Measurements from ENCODE around the gene PPARD. TPM values are rescaled to one million over a fixed set of nuclear protein-coding genes. Genes with fewer than 3 reads are reported as not detected.

PPARD gene
- total RNA-seq, 1 donor from 2014 or later: 27.0 TPM

GRCh38 chr6:35475573-35475972 is 133.2 kb downstream of the PPARD start:
- Mint-ChIP-seq H3K4me3 (ENCODE audit: unreplicated experiment) (no peak overlapping the region), H3K36me3 (ENCODE audit: low read depth) (peaks cover 13% of the 10 kb centered on the region), H3K27me3 (ENCODE audit: low read depth) (no peaks in the 10 kb centered on the region), H3K4me1 (ENCODE audit: low read depth) (peaks cover 19% of the 10 kb centered on the region), H3K9me3 (ENCODE audit: low read depth) (no peaks in the 10 kb centered on the region), H3K27ac (ENCODE audit: unreplicated experiment) (no peak overlapping the region)
- DNase-seq (ENCODE audit: low spot score): no peak
- TF ChIP-seq CTCF (IDR thresholded peaks at IDR 0.05): no peak

DNA sequence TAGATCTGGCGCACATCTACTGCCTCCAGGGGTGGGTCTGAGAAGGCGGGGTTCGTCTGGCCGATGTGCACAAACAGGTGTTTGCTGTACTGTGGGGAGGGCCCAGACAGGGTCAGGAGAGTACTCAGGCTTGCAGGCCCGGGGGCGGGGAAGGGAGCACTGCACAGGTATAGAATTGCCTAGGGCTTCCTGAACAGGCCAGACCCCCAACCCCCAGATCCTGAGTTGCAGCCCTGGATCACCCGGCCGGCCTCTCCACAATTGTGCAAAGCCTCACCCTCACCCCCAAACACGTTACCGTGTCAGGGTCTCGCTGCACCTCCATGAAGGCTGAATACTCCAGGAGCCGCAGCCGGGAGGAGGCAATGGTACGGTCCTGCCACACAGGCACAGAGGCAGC is 133.6 kb downstream of the PPARD start:
- Mint-ChIP-seq H3K27me3 (ENCODE audit: low read depth) (no peaks in the 10 kb centered on the region), H3K4me3 (ENCODE audit: unreplicated experiment) (no peak overlapping the region), H3K27ac (ENCODE audit: unreplicated experiment) (no peak overlapping the region), H3K4me1 (ENCODE audit: low read depth) (peaks cover 15% of the 10 kb centered on the region), H3K36me3 (ENCODE audit: low read depth) (peaks cover 10% of the 10 kb centered on the region), H3K9me3 (ENCODE audit: low read depth) (no peaks in the 10 kb centered on the region)
- no peak for DNase-seq (ENCODE audit: low spot score)
- TF ChIP-seq CTCF (IDR thresholded peaks at IDR 0.05): no peak

DNA sequence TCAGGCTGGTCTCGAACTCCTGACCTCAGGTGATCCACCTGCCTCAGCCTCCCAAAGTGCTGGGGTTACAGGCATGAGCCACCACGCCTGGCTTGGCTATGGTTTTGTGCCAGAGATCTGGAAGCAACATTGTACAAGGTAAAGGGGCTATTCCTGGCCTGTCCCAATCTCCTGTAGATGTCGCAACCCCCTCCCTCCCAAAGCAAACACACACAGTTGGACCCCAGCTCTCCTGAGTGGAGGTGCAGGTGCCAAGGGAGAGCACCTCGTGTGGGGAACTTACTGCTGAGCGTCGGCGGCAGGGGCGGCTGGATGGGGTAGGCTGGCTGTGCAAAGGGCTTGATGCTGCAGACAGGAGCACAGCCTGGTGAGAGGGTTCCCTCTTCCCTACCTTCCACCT is 134.7 kb downstream of the PPARD start:
- no peak overlapping the region for H3K27ac Mint-ChIP-seq (ENCODE audit: unreplicated experiment)

More for the DNA sequence above, 134.7 kb downstream of the PPARD start:
- H3K36me3 Mint-ChIP-seq (ENCODE audit: low read depth): peaks cover 10% of the 10 kb centered on the region
- H3K9me3 Mint-ChIP-seq (ENCODE audit: low read depth): no peaks in the 10 kb centered on the region
- H3K4me1 Mint-ChIP-seq (ENCODE audit: low read depth): peaks cover 5% of the 10 kb centered on the region
- no peaks in the 10 kb centered on the region for H3K27me3 Mint-ChIP-seq (ENCODE audit: low read depth)
- TF ChIP-seq CTCF (IDR thresholded peaks at IDR 0.05): no peak
- no peak overlapping the region for H3K4me3 Mint-ChIP-seq (ENCODE audit: unreplicated experiment)
- DNase-seq (ENCODE audit: low spot score): no peak

Small RNA genes lying within 50 kb of the gene (microRNA-seq; reads per million reads assigned to microRNA genes)
- not detected for gene MIR7111 (ENCODE audit: borderline number of aligned reads)

Other genes starting within 250 kb of the PPARD start
- gene TCP11, start 201.2 kb upstream of the PPARD start, total RNA-seq: not detected in 3 replicates
- gene SCUBE3, start 128.6 kb upstream of the PPARD start, total RNA-seq: 32.7 to 96.6 TPM (median 93.0 TPM) in 3 replicates
- 20.3 to 28.3 TPM (median 22.1 TPM) in 3 replicates for gene ZNF76, start 82.8 kb upstream of the PPARD start, total RNA-seq
- 0.82 to 1.1 TPM (median 0.82 TPM) in 3 replicates for gene DEF6, start 44.7 kb upstream of the PPARD start, total RNA-seq
- 5.6 to 7.4 TPM (median 6.8 TPM) in 3 replicates for gene FANCE, start 109.8 kb downstream of the PPARD start, total RNA-seq
- gene RPL10A, start 125.8 kb downstream of the PPARD start, total RNA-seq: 844 to 899 TPM (median 848 TPM) in 3 replicates
- gene TEAD3, start 154.5 kb downstream of the PPARD start, total RNA-seq: 35.1 to 57.1 TPM (median 56.8 TPM) in 3 replicates
- gene TULP1, start 170.3 kb downstream of the PPARD start, total RNA-seq: not detected in 3 replicates

Data from chondrocyte (in vitro differentiated cells).